ENCODE data around the gene RNF31. TPM values are rescaled to one million over a fixed set of nuclear protein-coding genes. Genes with fewer than 3 reads are reported as not detected.

The RNF31 gene
- total RNA-seq, 1 donor from 2014 or later = 88.2 TPM

DNA sequence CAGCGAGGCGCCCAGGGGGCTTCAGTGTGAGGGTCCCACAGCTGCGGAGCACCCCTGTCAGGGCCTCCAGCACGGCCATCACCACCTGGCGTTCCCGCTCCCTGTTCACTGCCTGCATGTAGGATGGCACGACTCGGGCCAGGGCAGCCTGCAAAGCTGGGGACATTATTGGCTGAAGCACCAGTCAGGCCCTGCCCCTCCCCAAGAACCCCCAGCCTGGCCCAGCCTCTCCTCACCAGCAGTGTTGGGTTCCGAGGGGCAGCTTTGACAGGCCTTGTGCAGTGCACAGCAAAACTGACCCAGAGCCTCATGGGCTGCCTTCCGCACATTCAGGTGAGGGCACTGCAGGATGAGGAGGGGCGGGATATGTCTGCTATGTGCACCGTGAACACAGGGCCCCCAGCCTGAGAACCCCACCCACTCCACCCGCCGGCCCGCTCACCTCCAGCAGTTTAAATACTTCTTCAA, 35.8 kb downstream of the RNF31 start:
- no peak for DNase-seq
- Mint-ChIP-seq H3K27ac (ENCODE audit: unreplicated experiment) (no peak overlapping the region), H3K9me3 (ENCODE audit: unreplicated experiment) (peaks cover 7% of the 10 kb centered on the region), H3K4me3 (ENCODE audit: unreplicated experiment) (no peak overlapping the region), H3K27me3 (ENCODE audit: unreplicated experiment) (peaks cover 8% of the 10 kb centered on the region), H3K36me3 (ENCODE audit: unreplicated experiment) (no peaks in the 10 kb centered on the region), H3K4me1 (ENCODE audit: low read depth, unreplicated experiment) (peaks cover 8% of the 10 kb centered on the region)
- TF ChIP-seq, protein P1, sequence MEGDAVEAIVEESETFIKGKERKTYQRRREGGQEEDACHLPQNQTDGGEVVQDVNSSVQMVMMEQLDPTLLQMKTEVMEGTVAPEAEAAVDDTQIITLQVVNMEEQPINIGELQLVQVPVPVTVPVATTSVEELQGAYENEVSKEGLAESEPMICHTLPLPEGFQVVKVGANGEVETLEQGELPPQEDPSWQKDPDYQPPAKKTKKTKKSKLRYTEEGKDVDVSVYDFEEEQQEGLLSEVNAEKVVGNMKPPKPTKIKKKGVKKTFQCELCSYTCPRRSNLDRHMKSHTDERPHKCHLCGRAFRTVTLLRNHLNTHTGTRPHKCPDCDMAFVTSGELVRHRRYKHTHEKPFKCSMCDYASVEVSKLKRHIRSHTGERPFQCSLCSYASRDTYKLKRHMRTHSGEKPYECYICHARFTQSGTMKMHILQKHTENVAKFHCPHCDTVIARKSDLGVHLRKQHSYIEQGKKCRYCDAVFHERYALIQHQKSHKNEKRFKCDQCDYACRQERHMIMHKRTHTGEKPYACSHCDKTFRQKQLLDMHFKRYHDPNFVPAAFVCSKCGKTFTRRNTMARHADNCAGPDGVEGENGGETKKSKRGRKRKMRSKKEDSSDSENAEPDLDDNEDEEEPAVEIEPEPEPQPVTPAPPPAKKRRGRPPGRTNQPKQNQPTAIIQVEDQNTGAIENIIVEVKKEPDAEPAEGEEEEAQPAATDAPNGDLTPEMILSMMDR (IDR thresholded peaks at IDR 0.05; ENCODE audit: partially characterized antibody, unreplicated experiment) = no peak

DNA sequence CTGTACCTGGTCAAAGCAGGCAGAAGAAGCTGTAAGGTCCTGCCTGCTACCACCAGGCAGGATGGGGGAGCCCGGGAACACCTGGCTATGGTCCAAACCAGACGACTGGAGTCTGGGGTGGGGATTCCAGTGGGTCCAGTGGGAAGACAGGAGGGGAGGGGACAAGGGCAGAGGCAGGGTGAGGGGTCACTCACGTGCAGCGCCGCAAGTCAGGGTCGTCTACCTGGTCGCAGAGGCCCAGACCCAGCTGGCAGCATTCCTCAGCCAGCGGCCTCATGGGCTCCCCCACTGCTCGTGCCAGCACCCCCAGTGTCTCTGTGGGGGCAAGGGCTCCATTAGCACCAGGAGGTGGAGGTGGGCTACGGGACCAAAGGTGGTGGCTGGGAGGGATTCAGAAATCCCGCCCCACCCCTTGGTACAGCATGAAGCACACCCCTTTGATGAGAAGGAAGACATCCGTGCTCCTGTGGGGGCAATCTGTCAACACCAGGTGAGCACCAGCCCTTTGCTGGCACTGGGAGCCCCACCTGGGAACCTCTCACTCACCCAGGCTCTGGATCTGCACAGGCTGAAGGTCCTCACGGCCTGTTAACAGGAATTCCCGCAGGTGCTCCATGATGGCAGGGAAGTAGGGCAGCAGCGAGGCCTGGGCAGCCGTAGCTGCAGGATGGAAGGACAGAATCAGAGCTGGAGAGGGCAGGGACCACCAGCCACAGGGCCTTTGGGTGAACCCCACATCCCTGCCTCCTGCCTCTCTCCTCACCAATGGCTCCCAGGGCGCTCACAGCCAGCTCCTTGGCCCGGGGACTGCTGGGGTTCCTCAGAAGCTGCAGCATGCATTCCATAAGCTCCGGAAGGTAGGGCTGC, 37.0 kb downstream of the RNF31 start:
- Mint-ChIP-seq H3K4me3 (ENCODE audit: unreplicated experiment) (no peak overlapping the region), H3K36me3 (ENCODE audit: unreplicated experiment) (no peaks in the 10 kb centered on the region), H3K27ac (ENCODE audit: unreplicated experiment) (no peak overlapping the region), H3K9me3 (ENCODE audit: unreplicated experiment) (peaks cover 5% of the 10 kb centered on the region), H3K4me1 (ENCODE audit: low read depth, unreplicated experiment) (peaks cover 5% of the 10 kb centered on the region), H3K27me3 (ENCODE audit: unreplicated experiment) (peaks cover 8% of the 10 kb centered on the region)
- TF ChIP-seq, protein P1 (IDR thresholded peaks at IDR 0.05; ENCODE audit: partially characterized antibody, unreplicated experiment) = no peak
- DNase-seq = no peak

DNA sequence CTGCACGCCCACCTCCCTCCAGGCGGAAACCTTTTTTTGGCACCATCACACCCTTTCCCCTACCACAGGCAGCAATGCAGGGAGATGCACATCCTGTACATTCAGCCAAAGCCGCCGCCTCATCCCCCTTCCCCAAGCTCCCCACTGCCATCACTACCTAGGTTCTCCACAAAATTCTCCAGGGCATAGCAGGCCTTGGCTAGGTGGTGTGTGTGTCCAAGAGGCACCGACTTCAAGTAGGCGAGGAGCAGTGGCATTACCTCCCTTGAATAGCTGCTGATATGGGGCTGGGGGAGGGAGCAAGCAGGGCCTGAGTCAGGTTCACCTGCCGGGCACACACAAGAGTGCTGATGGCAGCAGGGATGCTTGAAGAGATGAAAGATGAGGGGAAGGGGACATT, 37.7 kb downstream of the RNF31 start:
- no peak overlapping the region for H3K4me3 Mint-ChIP-seq (ENCODE audit: unreplicated experiment)
- no peaks in the 10 kb centered on the region for H3K36me3 Mint-ChIP-seq (ENCODE audit: unreplicated experiment)

DNA sequence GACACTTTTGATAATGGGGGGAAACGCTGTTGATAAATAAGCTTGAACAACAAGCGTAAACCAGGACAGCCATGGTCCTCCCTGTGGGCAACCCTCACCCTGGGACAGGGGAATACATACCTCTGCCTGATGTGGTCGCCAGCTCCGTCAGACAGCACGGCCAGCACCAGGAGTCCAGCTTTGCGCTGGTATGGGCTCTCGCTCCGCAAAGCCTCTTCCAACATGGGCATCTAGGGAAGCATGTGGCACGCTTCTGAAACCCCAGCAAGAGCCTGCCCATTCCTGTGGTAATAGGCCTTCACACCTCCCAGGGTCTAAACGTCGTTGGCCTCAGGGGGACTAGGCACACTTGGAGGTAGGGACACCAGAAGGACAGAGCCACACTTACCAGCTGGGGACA, 38.4 kb downstream of the RNF31 start:
- Mint-ChIP-seq H3K4me1 (ENCODE audit: low read depth, unreplicated experiment) (peaks cover 2% of the 10 kb centered on the region), H3K27me3 (ENCODE audit: unreplicated experiment) (peaks cover 7% of the 10 kb centered on the region), H3K4me3 (ENCODE audit: unreplicated experiment) (no peak overlapping the region), H3K9me3 (ENCODE audit: unreplicated experiment) (peaks cover 3% of the 10 kb centered on the region), H3K27ac (ENCODE audit: unreplicated experiment) (no peak overlapping the region), H3K36me3 (ENCODE audit: unreplicated experiment) (no peaks in the 10 kb centered on the region)
- TF ChIP-seq, protein P1 (IDR thresholded peaks at IDR 0.05; ENCODE audit: partially characterized antibody, unreplicated experiment) = no peak
- DNase-seq = no peak

More for the DNA sequence above, 37.7 kb downstream of the RNF31 start:
- DNase-seq = no peak
- peaks cover 2% of the 10 kb centered on the region for H3K4me1 Mint-ChIP-seq (ENCODE audit: low read depth, unreplicated experiment)
- TF ChIP-seq, protein P1 (IDR thresholded peaks at IDR 0.05; ENCODE audit: partially characterized antibody, unreplicated experiment) = no peak
- H3K27me3 Mint-ChIP-seq (ENCODE audit: unreplicated experiment) = peaks cover 8% of the 10 kb centered on the region
- no peak overlapping the region for H3K27ac Mint-ChIP-seq (ENCODE audit: unreplicated experiment)
- H3K9me3 Mint-ChIP-seq (ENCODE audit: unreplicated experiment) = peaks cover 4% of the 10 kb centered on the region

All from glutamatergic neuron (in vitro differentiated cells).